ENCODE data around the gene VPS13D. TPM values are rescaled to one million over a fixed set of nuclear protein-coding genes. Genes with fewer than 3 reads are reported as not detected.

VPS13D gene
- polyA plus RNA-seq, 1 donor = 17.2 TPM

GRCh38 chr1:12551584-12551983 is 321.8 kb downstream of the VPS13D start:
- no peak for DNase-seq (ENCODE audit: low read depth)

- no peak for DNase-seq (ENCODE audit: low read depth)
Observed at GRCh38 chr1:12552111-12552888, 322.5 kb downstream of the VPS13D start.

- no peak for DNase-seq (ENCODE audit: low read depth)
Observed at GRCh38 chr1:12552951-12553921, 323.4 kb downstream of the VPS13D start.

- DNase-seq (ENCODE audit: low read depth) = no peak
Observed at GRCh38 chr1:12553963-12554362, 324.1 kb downstream of the VPS13D start.

GRCh38 chr1:12554521-12555305 is 324.9 kb downstream of the VPS13D start:
- no peak for DNase-seq (ENCODE audit: low read depth)

- no peak for DNase-seq (ENCODE audit: low read depth)
Observed at GRCh38 chr1:12555411-12556367, 325.9 kb downstream of the VPS13D start.

- no peak for DNase-seq (ENCODE audit: low read depth)
Observed at GRCh38 chr1:12556368-12556930, 326.6 kb downstream of the VPS13D start.

GRCh38 chr1:12556957-12557935 is 327.4 kb downstream of the VPS13D start:
- no peak for DNase-seq (ENCODE audit: low read depth)

- no peak for DNase-seq (ENCODE audit: low read depth)
Observed at GRCh38 chr1:12561121-12561520, 331.3 kb downstream of the VPS13D start.

Other genes starting within 250 kb of the VPS13D start
- gene MFN2, start 249.6 kb upstream of the VPS13D start, polyA plus RNA-seq (ENCODE audit: insufficient read length) = 74.4 TPM
- 18.8 TPM for gene MIIP, start 210.5 kb upstream of the VPS13D start, polyA plus RNA-seq (ENCODE audit: insufficient read length)
- gene TNFRSF8, start 166.7 kb upstream of the VPS13D start, polyA plus RNA-seq (ENCODE audit: insufficient read length) = 0.22 TPM
- 11.8 TPM for gene TNFRSF1B, start 63.0 kb upstream of the VPS13D start, polyA plus RNA-seq (ENCODE audit: insufficient read length)

Measured in forelimb muscle (tissue), 1 donor.